ENCODE measurements around the gene PHKA2.

GRCh38 chrX:18964026-18964425, 19.9 kb downstream of the PHKA2 start:
- TF ChIP-seq CTCF (IDR thresholded peaks at IDR 0.05) (no peak), POLR2A (IDR thresholded peaks at IDR 0.05) (no peak)

All from uterus (tissue), 2 donors.